GM06990 (cell line): ENCODE measurements around the gene SIRT7.

Experiments
- DNase-seq: peaks from one replicate; pipeline ENCODE4 v3.0.0-alpha.2; 2011; ENCODE audit not compliant: insufficient read length; ENCODE audit errors: extremely low read depth
- H3K27me3 ChIP-seq: replicated peaks from 2 replicates; pipeline ENCODE4 v1.6.0; 2011; ENCODE audit warnings: low read length; ENCODE audit not compliant: control insufficient read depth, insufficient read depth
- H3K36me3 ChIP-seq: 2 replicates; pipeline ENCODE4 v1.5.1; 2011; ENCODE audit warnings: low read length; ENCODE audit not compliant: control insufficient read depth, insufficient read depth
- H3K4me3 ChIP-seq: replicated peaks from 2 replicates; pipeline ENCODE4 v1.5.1; 2011; ENCODE audit warnings: low read depth, mild to moderate bottlenecking, control low read depth, low read length
- CTCF ChIP-seq: IDR thresholded peaks from 2 replicates; pipeline ENCODE4 v1.5.1; 2011; ENCODE audit warnings: low read length, control low read depth, mild to moderate bottlenecking, inconsistent platforms; ENCODE audit not compliant: insufficient read depth, poor library complexity, severe bottlenecking

Gene SIRT7

GRCh38 chr17:81951785-81952684, 34.1 kb upstream of the SIRT7 start:
- Histone ChIP-seq H3K36me3 (no peaks in the 10 kb centered on the region), H3K27me3 (no peaks in the 10 kb centered on the region), H3K4me3 (no peak overlapping the region)
- TF ChIP-seq CTCF, result no peak
- DNase-seq, result no peak

DNA sequence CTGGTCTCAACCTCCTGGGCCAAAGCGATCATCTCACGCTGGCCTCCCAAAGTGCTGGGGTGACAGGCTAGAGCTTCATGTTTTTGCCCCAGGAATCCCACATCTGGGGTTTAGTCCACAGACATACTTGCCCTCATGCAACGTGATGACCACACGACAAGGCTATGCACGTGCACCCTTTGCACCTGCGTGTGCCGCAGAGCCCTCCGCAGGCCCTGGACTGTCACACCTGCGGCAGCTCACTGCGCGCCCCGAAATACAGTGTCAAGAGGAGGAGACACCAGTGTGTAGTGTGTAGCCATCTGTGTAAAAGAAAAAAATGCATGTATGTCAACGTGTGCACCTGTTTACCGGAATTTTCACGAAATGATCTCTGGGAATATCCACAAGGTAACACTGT, 32.5 kb upstream of the SIRT7 start:
- Histone ChIP-seq H3K36me3 (no peaks in the 10 kb centered on the region), H3K27me3 (no peaks in the 10 kb centered on the region), H3K4me3 (no peak overlapping the region)
- TF ChIP-seq CTCF, result no peak
- no peak for DNase-seq

GRCh38 chr17:81948635-81949378, 30.8 kb upstream of the SIRT7 start:
- no peaks in the 10 kb centered on the region for H3K36me3 ChIP-seq
- no peak for TF ChIP-seq CTCF
- no peaks in the 10 kb centered on the region for H3K27me3 ChIP-seq
- no peak for DNase-seq
- no peak overlapping the region for H3K4me3 ChIP-seq

DNA sequence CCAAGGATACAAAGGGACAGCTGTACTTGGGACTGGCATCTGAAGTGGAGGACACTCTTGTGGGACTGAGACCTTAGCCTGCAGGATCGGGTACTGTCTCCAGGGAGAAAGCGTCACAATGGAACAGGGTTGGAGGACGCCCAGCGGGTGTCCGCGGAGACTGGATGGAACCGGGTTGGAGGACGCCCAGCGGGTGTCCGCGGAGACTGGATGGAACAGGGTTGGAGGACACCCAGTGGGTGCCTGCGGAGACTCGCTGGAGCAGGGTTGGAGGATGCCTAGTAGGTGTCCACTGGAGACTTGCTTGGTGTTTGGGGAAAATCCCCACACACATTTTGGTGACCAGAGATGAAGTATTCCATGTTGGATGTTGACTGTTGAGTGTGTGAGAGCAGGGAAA, 29.2 kb upstream of the SIRT7 start, which contains the start of gene MYADML2:
MYADML2 (minus strand) TSS at position 45 of the 400 bp plus-strand sequence. CDS start 5,492 bp downstream, outside the sequence.
- Histone ChIP-seq H3K36me3 (no peaks in the 10 kb centered on the region), H3K27me3 (no peaks in the 10 kb centered on the region), H3K4me3 (no peak within 1 kb of the TSS)
- no peak for DNase-seq
- no peak for TF ChIP-seq CTCF

- no peak overlapping the region for H3K4me3 ChIP-seq
- no peak for TF ChIP-seq CTCF
- no peak for DNase-seq
- H3K36me3 ChIP-seq, result no peaks in the 10 kb centered on the region
- no peaks in the 10 kb centered on the region for H3K27me3 ChIP-seq
These were observed 26.9 kb upstream of the SIRT7 start for GRCh38 chr17:81944858-81945257.
